Breast epithelium (tissue), 3 donors: ENCODE results near the gene IFITM1.

Experiments used
- CTCF ChIP-seq, 3 donors: fragments of 450-650 bp; IDR thresholded peaks; one replicate each; pipeline ENCODE4 v1.5.1; 2016 to 2017; ENCODE audit warnings: antibody characterized with exemption in 3 of 3, mild to moderate bottlenecking in 3 of 3, moderate library complexity in 3 of 3
- POLR2A ChIP-seq: fragments of 450-650 bp; IDR thresholded peaks from one replicate; pipeline ENCODE4 v1.6.1; 2016; ENCODE audit warnings: antibody characterized with exemption, mild to moderate bottlenecking, moderate library complexity
- POLR2AphosphoS5 ChIP-seq, 3 donors: sonication (generic); formaldehyde crosslinking; IDR thresholded peaks; one replicate each; pipeline ENCODE4 v1.6.1; 2017; ENCODE audit warnings: antibody characterized with exemption in 3 of 3

DNA sequence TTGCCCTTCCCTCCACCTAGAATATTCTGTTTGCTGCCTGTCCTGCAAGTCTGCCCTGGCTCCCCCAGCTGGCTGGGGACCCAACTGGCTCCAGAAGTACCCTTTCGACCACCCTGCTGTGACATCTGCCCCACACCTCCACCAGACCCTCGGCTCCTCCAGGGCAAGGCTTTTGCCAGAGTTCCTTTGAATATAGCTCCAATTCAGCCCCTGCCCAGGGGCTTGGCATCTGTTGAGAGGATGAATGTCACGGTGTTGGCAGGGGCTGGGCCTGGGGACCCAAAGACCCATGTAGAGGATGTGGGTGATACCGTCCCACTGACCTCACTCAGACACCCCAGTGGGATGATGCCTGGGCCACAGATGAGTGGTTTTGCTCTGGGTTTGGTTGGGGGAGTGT lies 31.7 kb upstream of the IFITM1 start:
- TF ChIP-seq CTCF (IDR thresholded peaks at IDR 0.05) (no peak), POLR2AphosphoS5 (IDR thresholded peaks at IDR 0.05) (no peak), POLR2A (no peak)
